Activated T-helper 1 cell treated with anti-CD3 and anti-CD28 coated beads, Interleukin-12 subunit alpha, Interleukin-12 subunit beta, Interleukin-2, Interleukin-4 antibody, amounts not matched to agents 30 ng/mL and 10 ng/mL and 1 ng/mL, durations not matched to agents 14 hours and 24 hours and 36 hours (primary cell): ENCODE data around the gene SRCIN1. TPM values are rescaled to one million over a fixed set of nuclear protein-coding genes. Genes with fewer than 3 reads are reported as not detected.
"Not testable (repeated sequence)": the region's sequence is repeated elsewhere in the genome, so short reads cannot be mapped to it uniquely, and the experiment has no call there.

Experiments used
- DNase-seq: peaks from one replicate; pipeline ENCODE4 v3.0.0; 2021; ENCODE audit warnings: low spot score
- H3K27ac Mint-ChIP-seq: one replicate; pipeline ENCODE4 v1.8.0; 2021; ENCODE audit warnings: mild to moderate bottlenecking, mixed read lengths
- H3K27me3 Mint-ChIP-seq: one replicate; pipeline ENCODE4 v1.8.0; 2022; ENCODE audit warnings: mild to moderate bottlenecking, moderate library complexity, mixed read lengths; ENCODE audit not compliant: insufficient read depth
- H3K36me3 Mint-ChIP-seq: one replicate; pipeline ENCODE4 v1.8.0; 2021; ENCODE audit warnings: low read depth, mixed read lengths
- H3K4me1 Mint-ChIP-seq: one replicate; pipeline ENCODE4 v1.8.0; 2021; ENCODE audit warnings: low read depth, mixed read lengths
- H3K4me3 Mint-ChIP-seq: one replicate; pipeline ENCODE4 v1.8.0; 2021; ENCODE audit warnings: mild to moderate bottlenecking, moderate library complexity, mixed read lengths
- H3K9me3 Mint-ChIP-seq: one replicate; pipeline ENCODE4 v1.8.0; 2021; ENCODE audit warnings: mixed read lengths
- intact Hi-C: fragments of 100-400 bp; cut with micrococcal nuclease; formaldehyde crosslinking; loops from one replicate; pipeline ENCODE4 v1.15.1; 2024
- total RNA-seq: library from RNA; stranded (reverse); gene quantifications from 2 replicates; pipeline ENCODE4 v1.2.3, GENCODE V29; 2022

SRCIN1 gene
- total RNA-seq, 1 donor from 2014 or later: 0.44 TPM

DNA sequence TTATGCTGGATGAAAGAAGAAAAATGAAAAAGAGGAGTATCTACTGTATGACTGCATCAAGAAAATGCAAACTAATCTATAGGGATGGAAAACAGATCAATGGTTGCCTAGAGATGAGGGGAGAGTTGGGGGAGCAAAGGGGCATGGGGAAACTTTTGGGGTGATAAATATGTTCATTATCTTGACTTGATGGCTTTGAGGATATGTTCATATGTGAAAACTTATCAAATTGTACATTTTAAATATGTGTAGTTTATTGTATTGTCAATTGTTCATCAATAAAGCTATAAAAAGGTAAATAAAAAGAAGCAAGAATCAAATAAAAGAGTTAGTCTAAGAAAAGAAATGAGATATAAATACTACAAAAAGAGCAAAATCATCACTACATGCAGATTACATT lies 19.7 kb upstream of the SRCIN1 start:
- intact Hi-C loops: no loop called here
- no peak overlapping the region for H3K4me3 Mint-ChIP-seq
- no peaks in the 10 kb centered on the region for H3K36me3 Mint-ChIP-seq
- no peaks in the 10 kb centered on the region for H3K9me3 Mint-ChIP-seq
- no peak overlapping the region for H3K27ac Mint-ChIP-seq
- no peak for DNase-seq
- H3K27me3 Mint-ChIP-seq: peaks cover 25% of the 10 kb centered on the region
- H3K4me1 Mint-ChIP-seq: no peaks in the 10 kb centered on the region

DNA sequence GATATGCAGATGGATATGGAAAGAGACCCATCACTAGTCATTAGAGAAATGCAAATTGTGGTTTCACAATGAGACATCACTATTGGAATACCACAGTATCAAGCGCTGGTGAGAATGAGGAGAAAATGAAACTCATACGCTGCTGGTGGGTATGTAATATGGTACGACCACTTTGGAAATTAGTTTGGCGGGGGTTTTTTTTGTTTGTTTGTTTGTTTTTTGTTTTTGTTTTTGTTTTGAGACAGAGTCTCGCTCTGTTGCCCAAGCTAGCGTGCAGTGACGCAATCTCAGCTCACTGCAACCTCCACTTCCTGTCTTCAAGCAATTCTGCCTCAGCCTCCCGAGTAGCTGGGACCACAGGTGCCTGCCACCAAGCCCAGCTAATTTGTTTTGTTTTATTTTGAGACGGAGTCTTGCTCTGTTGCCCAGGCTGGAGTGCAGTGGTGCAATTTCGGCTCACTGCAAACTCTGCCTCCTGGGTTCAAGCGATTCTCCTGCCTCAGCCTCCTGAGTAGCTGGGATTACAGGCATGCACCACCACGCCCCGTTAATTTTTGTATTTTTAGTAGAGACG lies 19.1 kb upstream of the SRCIN1 start:
- H3K9me3 Mint-ChIP-seq, H3K36me3 Mint-ChIP-seq, H3K4me1 Mint-ChIP-seq, H3K27ac Mint-ChIP-seq, intact Hi-C loops, DNase-seq: not testable (repeated sequence)
- Mint-ChIP-seq H3K4me3 (peak overlapping the region; percentile 9), H3K27me3 (peaks cover 25% of the 10 kb centered on the region)

GRCh38 chr17:38621538-38621937 lies 15.8 kb upstream of the SRCIN1 start:
- no peak overlapping the region for H3K4me3 Mint-ChIP-seq
- intact Hi-C loops: no loop called here
- H3K27ac Mint-ChIP-seq: no peak overlapping the region
- no peaks in the 10 kb centered on the region for H3K36me3 Mint-ChIP-seq
- H3K9me3 Mint-ChIP-seq: no peaks in the 10 kb centered on the region
- no peak for DNase-seq
- peaks cover 24% of the 10 kb centered on the region for H3K27me3 Mint-ChIP-seq
- no peaks in the 10 kb centered on the region for H3K4me1 Mint-ChIP-seq

GRCh38 chr17:38620551-38621277 lies 15.0 kb upstream of the SRCIN1 start:
- no peak overlapping the region for H3K4me3 Mint-ChIP-seq
- no peak for DNase-seq
- no peaks in the 10 kb centered on the region for H3K4me1 Mint-ChIP-seq
- no peaks in the 10 kb centered on the region for H3K9me3 Mint-ChIP-seq
- peaks cover 24% of the 10 kb centered on the region for H3K27me3 Mint-ChIP-seq
- H3K27ac Mint-ChIP-seq: no peak overlapping the region
- intact Hi-C loops: no loop called here
- H3K36me3 Mint-ChIP-seq: no peaks in the 10 kb centered on the region

DNA sequence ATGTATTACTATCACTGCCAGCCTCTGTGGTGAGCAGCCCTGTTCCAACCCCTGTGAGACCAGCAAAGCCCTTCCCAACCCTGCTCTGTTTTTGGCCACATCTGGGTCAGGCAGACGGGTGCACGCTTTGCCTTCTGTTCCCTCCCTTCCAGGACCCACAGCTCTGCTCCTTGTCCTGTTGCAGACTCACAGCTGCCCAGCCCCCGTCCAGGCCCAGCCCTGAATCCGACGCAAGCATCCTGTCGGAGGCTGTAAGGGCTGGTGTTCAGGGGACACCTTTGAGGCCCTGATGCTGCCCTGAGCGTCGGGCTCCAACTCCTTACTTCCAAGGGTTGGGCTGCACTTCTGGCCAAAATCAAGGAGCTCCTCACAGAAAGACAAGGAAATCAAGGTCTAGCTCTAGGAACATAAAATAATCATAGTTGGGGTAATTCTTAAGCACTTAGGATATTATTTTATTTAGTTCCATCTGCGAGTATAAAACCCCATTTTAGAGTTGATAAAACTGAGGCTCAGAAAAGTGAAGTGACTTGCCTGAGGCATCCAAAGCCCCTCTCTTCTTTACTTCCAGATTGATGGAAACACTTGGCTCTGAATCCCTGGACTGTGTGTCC lies 14.3 kb upstream of the SRCIN1 start:
- H3K4me1 Mint-ChIP-seq: no peaks in the 10 kb centered on the region
- DNase-seq: no peak
- H3K4me3 Mint-ChIP-seq: no peak overlapping the region
- H3K27me3 Mint-ChIP-seq: peaks cover 21% of the 10 kb centered on the region
- H3K27ac Mint-ChIP-seq: no peak overlapping the region
- intact Hi-C loops: no loop called here
- no peaks in the 10 kb centered on the region for H3K36me3 Mint-ChIP-seq
- no peaks in the 10 kb centered on the region for H3K9me3 Mint-ChIP-seq

DNA sequence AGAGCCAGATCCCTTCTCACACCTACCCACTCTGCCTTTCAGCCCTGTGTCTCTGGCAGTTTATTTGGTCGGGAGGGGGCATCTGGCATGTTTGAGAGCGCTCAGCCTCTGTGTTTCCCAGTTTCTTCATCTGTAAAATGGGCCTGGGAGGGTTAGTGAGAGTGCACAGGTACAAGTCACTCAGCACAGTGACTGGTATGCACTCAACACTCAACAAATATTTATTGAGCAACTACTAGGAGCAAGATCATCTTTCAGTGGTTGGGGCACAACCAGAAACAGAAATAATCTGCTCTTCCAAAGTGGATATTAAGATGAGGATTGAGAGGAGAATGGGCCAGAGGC lies 13.7 kb upstream of the SRCIN1 start:
- no peak for DNase-seq
- intact Hi-C loops: no loop called here
- Mint-ChIP-seq H3K9me3 (no peaks in the 10 kb centered on the region), H3K36me3 (no peaks in the 10 kb centered on the region), H3K27ac (no peak overlapping the region), H3K4me1 (no peaks in the 10 kb centered on the region), H3K27me3 (peaks cover 17% of the 10 kb centered on the region), H3K4me3 (no peak overlapping the region)

DNA sequence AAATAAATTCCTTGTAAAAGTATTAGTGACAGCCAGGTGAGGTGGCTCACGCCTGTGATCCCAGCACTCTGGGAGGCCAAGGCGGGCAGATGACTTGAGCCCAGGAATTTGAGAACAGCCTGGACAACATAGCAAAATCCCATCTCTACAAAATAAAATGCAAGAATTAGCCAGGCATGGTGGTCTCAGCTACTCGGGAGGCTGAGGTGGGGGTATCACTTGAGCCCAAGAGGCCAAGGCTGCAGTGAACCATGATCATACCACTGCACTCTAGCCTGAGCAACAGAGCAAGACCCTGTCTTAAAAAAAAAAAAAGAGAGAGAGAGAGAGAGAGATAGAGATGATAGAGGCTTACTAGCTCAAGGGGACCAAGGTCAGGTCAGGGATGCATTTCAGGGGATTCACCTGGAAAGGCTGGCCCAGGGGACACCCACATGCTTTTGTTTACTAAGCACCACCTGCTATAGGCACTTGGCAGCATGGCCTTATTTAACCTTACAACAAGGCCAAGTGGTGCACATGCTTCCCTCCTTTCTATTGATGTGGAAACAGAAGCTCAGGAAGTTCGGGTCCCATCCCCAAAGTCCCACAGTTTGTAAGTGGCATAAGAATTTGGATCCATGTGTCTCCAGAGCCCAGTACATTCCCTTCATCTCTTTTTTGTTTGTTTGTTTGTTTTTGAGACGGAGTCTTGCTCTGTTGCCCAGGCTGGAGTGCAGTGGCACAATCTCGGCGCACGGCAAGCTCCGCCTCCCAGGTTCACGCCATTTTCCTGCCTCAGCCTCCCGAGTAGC lies 12.4 kb upstream of the SRCIN1 start:
- DNase-seq: no peak
- peaks cover 20% of the 10 kb centered on the region for H3K27me3 Mint-ChIP-seq
- H3K9me3 Mint-ChIP-seq: no peaks in the 10 kb centered on the region
- no peak overlapping the region for H3K4me3 Mint-ChIP-seq
- intact Hi-C loops: no loop called here
- no peaks in the 10 kb centered on the region for H3K4me1 Mint-ChIP-seq
- H3K36me3 Mint-ChIP-seq: no peaks in the 10 kb centered on the region
- H3K27ac Mint-ChIP-seq: no peak overlapping the region

GRCh38 chr17:38617074-38617860 lies 11.5 kb upstream of the SRCIN1 start:
- Mint-ChIP-seq H3K27ac (no peak overlapping the region), H3K36me3 (no peaks in the 10 kb centered on the region), H3K9me3 (no peaks in the 10 kb centered on the region), H3K4me1 (no peaks in the 10 kb centered on the region), H3K4me3 (no peak overlapping the region), H3K27me3 (peaks cover 21% of the 10 kb centered on the region)
- DNase-seq: no peak
- intact Hi-C loops: no loop called here

GRCh38 chr17:38616361-38616760 lies 10.6 kb upstream of the SRCIN1 start:
- no peaks in the 10 kb centered on the region for H3K4me1 Mint-ChIP-seq

GRCh38 chr17:38613981-38614779 lies 8.4 kb upstream of the SRCIN1 start:
- no peak overlapping the region for H3K27ac Mint-ChIP-seq
- H3K27me3 Mint-ChIP-seq: peaks cover 28% of the 10 kb centered on the region
- no peaks in the 10 kb centered on the region for H3K36me3 Mint-ChIP-seq
- intact Hi-C loops: no loop called here
- no peaks in the 10 kb centered on the region for H3K4me1 Mint-ChIP-seq
- no peak for DNase-seq
- H3K9me3 Mint-ChIP-seq: no peaks in the 10 kb centered on the region
- H3K4me3 Mint-ChIP-seq: no peak overlapping the region

More at GRCh38 chr17:38616361-38616760, 10.6 kb upstream of the SRCIN1 start:
- H3K27ac Mint-ChIP-seq: no peak overlapping the region
- no peaks in the 10 kb centered on the region for H3K9me3 Mint-ChIP-seq
- intact Hi-C loops: no loop called here
- H3K27me3 Mint-ChIP-seq: peaks cover 21% of the 10 kb centered on the region
- no peak overlapping the region for H3K4me3 Mint-ChIP-seq
- H3K36me3 Mint-ChIP-seq: no peaks in the 10 kb centered on the region
- no peak for DNase-seq

DNA sequence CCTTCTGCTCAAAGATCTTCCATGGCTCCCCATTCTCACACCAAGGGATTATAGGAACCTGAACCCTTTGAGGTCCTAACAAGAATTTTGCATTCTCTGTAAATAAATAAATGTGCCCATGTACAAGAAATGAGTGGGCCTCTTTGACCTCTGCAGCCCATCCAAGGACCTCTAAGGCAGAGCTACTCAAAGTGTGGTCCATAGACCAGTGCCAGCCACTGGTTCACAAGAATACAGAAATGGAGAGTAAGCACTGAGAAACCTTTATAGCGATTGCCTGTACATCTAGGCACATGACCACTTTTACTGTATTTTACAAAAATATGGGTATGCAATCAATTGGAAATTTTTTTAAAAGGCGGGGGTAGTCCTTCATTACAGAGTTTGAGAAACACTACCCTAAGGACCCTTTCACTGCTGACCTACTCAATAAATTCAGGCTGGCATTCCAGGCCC lies 7.8 kb upstream of the SRCIN1 start:
- peaks cover 33% of the 10 kb centered on the region for H3K27me3 Mint-ChIP-seq
- no peaks in the 10 kb centered on the region for H3K36me3 Mint-ChIP-seq
- DNase-seq: no peak
- intact Hi-C loops: no loop called here
- no peaks in the 10 kb centered on the region for H3K4me1 Mint-ChIP-seq
- H3K4me3 Mint-ChIP-seq: no peak overlapping the region
- H3K9me3 Mint-ChIP-seq: no peaks in the 10 kb centered on the region
- no peak overlapping the region for H3K27ac Mint-ChIP-seq

- H3K36me3 Mint-ChIP-seq: no peaks in the 10 kb centered on the region
- H3K4me3 Mint-ChIP-seq: no peak overlapping the region
- H3K9me3 Mint-ChIP-seq: no peaks in the 10 kb centered on the region
- no peak for DNase-seq
- no peak overlapping the region for H3K27ac Mint-ChIP-seq
- intact Hi-C loops: no loop called here
- peaks cover 2% of the 10 kb centered on the region for H3K4me1 Mint-ChIP-seq
- peaks cover 45% of the 10 kb centered on the region for H3K27me3 Mint-ChIP-seq
Measured at GRCh38 chr17:38611872-38612376, 6.2 kb upstream of the SRCIN1 start.
